WI38 (cell line): Measurements from ENCODE around the gene TAF1C.

Experiments used
- H3K4me3 ChIP-seq: 2 replicates; pipeline ENCODE4 v1.5.1; 2011; ENCODE audit warnings: low read depth, mild to moderate bottlenecking, control low read depth, low read length
- TF ChIP-seq, protein P1 (sequence below): IDR thresholded peaks from 2 replicates; pipeline ENCODE4 v1.5.1; 2012; ENCODE audit warnings: low read depth, mild to moderate bottlenecking, control low read depth, low read length

Gene TAF1C

DNA sequence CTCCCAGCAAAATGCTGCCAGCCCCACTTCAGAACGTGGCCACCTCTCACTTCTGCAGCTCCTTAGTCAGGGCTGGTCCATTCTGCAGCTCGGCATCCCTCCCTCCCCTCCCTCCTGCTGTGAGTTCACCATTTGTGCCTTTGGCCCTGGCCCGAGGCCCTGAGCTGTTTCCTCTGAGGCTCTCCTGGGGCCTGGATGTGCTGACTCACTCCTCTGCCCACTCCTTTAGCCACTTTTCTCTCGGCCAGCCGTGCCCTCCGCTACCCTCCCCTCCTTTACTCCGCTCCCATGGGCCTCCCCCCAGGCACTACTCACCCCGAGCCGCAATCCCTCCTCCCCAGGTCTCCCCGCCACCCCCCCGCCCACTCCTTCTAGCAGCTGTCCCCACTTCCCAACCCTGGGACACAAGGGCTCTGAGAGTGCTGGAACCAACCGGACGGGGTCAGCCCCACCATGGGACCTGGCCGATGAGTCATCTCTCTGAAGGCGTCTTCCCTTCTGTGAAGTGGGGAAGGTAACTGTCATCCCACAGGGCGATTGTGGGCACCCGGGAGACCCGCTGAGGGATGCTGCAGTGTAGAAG, 41.5 kb upstream of the TAF1C start:
- TF ChIP-seq, protein P1, sequence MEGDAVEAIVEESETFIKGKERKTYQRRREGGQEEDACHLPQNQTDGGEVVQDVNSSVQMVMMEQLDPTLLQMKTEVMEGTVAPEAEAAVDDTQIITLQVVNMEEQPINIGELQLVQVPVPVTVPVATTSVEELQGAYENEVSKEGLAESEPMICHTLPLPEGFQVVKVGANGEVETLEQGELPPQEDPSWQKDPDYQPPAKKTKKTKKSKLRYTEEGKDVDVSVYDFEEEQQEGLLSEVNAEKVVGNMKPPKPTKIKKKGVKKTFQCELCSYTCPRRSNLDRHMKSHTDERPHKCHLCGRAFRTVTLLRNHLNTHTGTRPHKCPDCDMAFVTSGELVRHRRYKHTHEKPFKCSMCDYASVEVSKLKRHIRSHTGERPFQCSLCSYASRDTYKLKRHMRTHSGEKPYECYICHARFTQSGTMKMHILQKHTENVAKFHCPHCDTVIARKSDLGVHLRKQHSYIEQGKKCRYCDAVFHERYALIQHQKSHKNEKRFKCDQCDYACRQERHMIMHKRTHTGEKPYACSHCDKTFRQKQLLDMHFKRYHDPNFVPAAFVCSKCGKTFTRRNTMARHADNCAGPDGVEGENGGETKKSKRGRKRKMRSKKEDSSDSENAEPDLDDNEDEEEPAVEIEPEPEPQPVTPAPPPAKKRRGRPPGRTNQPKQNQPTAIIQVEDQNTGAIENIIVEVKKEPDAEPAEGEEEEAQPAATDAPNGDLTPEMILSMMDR: no peak
- no peak overlapping the region for H3K4me3 ChIP-seq

DNA sequence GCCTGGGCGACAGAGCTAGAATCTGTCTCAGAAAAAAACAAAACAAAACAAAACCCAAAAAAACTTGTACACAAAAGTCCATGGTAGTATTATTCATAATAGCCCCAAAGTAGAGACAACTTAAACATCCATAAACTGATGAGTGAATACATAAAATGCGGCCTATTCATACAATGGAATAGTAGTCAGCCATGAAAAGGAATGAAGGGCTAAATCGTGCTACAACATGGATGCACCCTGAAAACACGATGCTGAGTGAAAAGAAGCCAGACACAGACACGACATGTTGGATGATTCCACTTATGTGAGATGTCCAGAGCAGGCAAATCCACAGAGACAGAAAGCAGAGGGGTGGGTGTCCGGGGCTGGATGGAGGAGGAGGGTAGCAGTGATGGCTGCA, 40.7 kb upstream of the TAF1C start:
- no peak overlapping the region for H3K4me3 ChIP-seq
- TF ChIP-seq, protein P1: no peak

DNA sequence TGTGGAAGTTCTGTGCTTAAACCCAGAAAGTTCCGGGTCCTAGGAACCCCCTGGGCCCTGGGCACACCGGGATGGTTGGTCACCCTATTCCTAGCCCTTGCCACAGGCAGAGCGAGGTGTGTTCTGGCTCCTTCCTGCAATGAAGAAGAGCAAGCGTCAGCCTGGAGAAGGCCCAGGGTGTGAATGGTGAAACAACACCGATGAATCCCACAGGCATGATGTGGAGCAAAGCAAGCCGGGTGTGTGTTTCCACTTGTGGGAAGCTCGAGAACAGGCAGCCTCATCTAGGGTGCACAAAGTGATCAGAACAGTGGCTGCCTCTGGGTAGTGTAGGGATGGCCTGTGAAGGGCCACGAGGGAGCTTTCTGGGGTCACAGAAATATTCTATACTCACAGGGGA, 39.2 kb upstream of the TAF1C start:
- H3K4me3 ChIP-seq: no peak overlapping the region
- TF ChIP-seq, protein P1: no peak

DNA sequence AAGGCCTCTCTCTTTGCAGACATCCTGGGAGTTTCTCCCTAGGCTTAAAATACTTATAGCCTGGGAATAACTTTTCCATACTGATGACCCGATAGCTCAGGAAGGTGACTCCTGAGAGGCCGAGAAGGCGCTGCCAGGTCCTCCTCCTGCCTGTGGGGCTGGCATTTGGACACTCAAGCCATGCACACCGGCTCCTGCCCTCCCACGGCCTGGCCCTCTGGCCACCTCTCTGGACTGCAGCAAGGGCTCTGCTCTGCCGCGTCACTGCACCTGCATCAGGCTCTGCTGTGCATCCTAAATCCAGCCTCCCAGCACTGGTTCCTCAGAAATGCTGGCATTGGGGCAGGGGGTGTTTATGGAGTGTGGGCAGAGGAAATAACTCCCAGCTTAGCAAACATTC, 38.7 kb upstream of the TAF1C start:
- H3K4me3 ChIP-seq: no peak overlapping the region
- TF ChIP-seq, protein P1: no peak

DNA sequence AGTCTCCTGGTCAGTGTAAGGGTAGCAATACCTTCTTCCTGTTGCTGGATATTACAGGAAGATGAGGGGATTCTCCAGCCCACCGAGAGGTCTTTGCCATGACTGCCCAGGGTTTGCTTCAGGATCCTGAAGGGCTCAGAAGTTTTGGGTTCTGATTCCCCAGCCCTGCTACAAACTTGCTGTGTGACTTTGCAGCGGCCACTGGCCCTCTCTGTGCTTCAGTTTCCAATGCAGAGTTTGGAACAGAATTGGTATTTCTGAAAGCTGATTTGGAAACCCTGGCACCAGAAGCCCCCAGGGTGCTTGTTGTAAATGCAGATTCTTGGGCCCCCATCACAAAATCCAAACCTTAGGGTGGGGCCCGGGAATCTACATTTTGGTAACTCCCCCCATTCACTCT, 38.3 kb upstream of the TAF1C start:
- no peak overlapping the region for H3K4me3 ChIP-seq
- TF ChIP-seq, protein P1: no peak

DNA sequence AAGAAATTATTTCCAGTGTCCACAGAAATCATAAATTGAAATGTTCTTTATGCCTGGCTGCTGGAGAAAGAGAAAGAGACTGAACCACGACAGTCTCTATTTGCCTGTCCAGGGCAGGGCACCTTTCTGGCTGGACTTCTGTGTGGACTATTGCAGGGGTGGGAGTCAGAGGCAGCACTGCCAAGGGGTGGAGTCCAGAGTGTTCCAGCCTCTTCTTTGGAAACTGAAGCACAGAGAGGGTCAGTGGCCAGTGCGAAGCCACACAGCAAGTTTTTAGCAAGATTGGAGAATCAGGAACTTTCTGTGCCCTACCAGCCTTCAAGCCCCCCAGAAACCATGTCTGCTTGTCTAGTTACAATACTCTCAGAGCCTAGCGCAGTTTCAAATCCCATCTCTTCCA, 37.7 kb upstream of the TAF1C start:
- no peak overlapping the region for H3K4me3 ChIP-seq
- TF ChIP-seq, protein P1: no peak

DNA sequence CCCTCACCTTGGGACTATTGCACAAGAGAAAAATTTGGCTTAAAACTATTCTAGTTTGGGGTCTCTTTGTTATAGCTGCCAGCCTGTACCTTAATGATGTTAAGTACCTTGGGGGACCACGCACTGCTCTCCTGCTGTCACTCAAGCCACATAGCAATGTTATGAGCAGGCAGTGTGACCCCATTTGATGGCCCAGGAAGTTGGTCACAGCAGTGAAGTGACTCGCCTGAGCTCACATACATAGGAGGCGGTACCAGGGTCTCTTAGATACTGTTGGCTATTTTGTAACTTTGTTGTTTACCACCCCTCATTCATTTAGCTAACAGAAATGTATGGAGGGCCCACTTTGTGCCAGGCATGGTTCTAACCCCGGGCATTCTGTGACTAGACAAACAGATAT, 36.6 kb upstream of the TAF1C start:
- TF ChIP-seq, protein P1: no peak
- H3K4me3 ChIP-seq: no peak overlapping the region
